Uterus (tissue), 2 donors: ENCODE data around the gene CLIC6.

Experiments used
- POLR2A ChIP-seq, 2 donors: fragments of 450-650 bp; IDR thresholded peaks; one replicate each; pipeline ENCODE4 v1.6.1; 2016; ENCODE audit warnings: antibody characterized with exemption in 2 of 2, mild to moderate bottlenecking in 1 of 2, moderate library complexity in 1 of 2
- TF ChIP-seq, protein P1 (sequence below), 4 experiments: fragments of 200-600 bp in 2 of 4; fragments of 450-650 bp in 2 of 4; sonication (generic) in 2 of 4; IDR thresholded peaks; one replicate each; pipeline ENCODE4 v1.5.1; 2016 to 2019; ENCODE audit warnings: antibody characterized with exemption in 4 of 4, mild to moderate bottlenecking in 2 of 4, moderate library complexity in 1 of 4

GRCh38 chr21:34762786-34763185 lies 94.0 kb downstream of the CLIC6 start:
- TF ChIP-seq, protein P1, sequence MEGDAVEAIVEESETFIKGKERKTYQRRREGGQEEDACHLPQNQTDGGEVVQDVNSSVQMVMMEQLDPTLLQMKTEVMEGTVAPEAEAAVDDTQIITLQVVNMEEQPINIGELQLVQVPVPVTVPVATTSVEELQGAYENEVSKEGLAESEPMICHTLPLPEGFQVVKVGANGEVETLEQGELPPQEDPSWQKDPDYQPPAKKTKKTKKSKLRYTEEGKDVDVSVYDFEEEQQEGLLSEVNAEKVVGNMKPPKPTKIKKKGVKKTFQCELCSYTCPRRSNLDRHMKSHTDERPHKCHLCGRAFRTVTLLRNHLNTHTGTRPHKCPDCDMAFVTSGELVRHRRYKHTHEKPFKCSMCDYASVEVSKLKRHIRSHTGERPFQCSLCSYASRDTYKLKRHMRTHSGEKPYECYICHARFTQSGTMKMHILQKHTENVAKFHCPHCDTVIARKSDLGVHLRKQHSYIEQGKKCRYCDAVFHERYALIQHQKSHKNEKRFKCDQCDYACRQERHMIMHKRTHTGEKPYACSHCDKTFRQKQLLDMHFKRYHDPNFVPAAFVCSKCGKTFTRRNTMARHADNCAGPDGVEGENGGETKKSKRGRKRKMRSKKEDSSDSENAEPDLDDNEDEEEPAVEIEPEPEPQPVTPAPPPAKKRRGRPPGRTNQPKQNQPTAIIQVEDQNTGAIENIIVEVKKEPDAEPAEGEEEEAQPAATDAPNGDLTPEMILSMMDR (IDR thresholded peaks at IDR 0.05), result no peak
- no peak for TF ChIP-seq POLR2A (IDR thresholded peaks at IDR 0.05)
